GM12873 (cell line): ENCODE measurements around the gene MEX3B.

ENCODE experiments used
- TF ChIP-seq, protein P1 (sequence below): IDR thresholded peaks from 2 replicates; pipeline ENCODE4 v1.5.1; 2012; ENCODE audit warnings: low read depth, mild to moderate bottlenecking, moderate library complexity, low read length, control low read depth; ENCODE audit not compliant: insufficient read depth; ENCODE audit errors: missing control alignments

The MEX3B gene

DNA sequence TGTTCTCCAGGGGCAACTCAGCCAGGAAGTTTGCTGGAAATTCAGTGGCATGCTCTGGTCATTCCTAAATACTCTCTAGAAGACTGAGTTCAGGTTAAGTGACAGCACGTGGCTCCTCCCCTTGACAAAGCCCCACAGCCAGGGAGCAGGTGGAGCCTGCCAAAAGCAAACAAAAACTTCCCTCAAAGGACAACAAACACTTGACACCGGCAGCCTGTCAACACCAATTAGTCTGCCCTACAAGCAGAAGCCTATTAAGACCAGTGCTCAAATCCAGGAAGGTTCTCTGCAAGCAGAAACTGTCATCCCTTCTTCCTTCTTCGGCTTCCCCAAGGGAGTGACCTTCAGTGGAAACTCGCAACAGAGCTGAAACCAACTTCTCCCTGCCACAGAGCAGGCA lies 5.0 kb downstream of the MEX3B start:
- TF ChIP-seq, protein P1, sequence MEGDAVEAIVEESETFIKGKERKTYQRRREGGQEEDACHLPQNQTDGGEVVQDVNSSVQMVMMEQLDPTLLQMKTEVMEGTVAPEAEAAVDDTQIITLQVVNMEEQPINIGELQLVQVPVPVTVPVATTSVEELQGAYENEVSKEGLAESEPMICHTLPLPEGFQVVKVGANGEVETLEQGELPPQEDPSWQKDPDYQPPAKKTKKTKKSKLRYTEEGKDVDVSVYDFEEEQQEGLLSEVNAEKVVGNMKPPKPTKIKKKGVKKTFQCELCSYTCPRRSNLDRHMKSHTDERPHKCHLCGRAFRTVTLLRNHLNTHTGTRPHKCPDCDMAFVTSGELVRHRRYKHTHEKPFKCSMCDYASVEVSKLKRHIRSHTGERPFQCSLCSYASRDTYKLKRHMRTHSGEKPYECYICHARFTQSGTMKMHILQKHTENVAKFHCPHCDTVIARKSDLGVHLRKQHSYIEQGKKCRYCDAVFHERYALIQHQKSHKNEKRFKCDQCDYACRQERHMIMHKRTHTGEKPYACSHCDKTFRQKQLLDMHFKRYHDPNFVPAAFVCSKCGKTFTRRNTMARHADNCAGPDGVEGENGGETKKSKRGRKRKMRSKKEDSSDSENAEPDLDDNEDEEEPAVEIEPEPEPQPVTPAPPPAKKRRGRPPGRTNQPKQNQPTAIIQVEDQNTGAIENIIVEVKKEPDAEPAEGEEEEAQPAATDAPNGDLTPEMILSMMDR = no peak

DNA sequence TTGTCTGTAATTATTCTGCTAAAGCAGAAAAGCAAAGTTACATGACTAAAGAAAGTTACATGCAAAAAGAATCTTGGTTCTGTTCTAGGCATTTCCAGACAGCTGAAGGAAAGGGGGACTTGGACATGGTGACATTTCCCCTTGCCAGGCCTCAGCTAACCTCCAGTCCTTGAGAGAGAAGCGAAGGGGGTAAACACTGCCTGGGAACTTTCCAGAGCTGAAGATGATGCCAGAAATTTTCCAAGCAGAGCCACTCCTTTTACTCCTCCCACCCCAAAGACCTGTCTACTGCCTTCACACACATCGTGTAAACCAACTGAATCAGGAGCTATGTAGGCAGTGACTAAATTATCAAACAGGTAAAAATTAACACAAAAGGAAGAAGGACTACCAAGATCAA lies 5.4 kb downstream of the MEX3B start:
- TF ChIP-seq, protein P1 = no peak

DNA sequence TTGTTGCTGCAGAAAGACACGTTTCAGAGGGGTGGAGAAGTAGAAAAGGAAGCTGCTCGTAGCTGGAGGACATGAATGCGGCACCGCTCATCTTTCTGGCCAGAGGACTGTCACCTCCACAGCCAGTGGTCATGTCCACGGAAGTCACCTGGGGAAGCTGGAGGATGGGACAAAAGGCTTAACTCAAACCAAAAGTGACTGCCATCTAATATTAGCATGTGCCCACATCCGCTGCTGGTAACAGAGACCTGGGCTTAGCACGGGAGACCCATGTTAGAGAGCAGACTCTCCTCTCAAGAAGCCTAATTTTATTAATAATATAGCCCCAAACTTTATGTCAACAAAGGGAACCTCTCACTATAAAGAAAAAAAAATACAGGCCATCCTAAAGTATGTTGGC lies 5.9 kb downstream of the MEX3B start:
- TF ChIP-seq, protein P1 = no peak

DNA sequence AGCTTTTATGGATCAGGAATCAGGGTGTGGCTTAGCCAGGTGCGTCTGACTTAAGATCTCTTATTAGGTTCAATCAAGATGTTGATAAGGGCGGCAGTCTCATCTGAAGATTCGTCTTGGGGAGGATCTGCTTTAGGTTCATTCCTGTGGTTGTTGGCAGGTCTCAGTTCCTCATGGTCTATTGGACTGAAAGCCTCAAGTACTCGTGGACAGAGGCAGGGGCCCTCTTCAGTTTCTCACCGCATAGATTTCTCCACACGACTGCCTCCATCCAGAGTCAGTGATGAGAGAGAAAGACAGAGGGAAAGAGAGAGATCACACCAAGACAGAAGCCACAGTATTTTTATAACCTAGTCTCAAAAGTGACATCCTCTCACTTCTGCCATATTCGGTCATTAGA lies 9.4 kb downstream of the MEX3B start:
- TF ChIP-seq, protein P1 = no peak

DNA sequence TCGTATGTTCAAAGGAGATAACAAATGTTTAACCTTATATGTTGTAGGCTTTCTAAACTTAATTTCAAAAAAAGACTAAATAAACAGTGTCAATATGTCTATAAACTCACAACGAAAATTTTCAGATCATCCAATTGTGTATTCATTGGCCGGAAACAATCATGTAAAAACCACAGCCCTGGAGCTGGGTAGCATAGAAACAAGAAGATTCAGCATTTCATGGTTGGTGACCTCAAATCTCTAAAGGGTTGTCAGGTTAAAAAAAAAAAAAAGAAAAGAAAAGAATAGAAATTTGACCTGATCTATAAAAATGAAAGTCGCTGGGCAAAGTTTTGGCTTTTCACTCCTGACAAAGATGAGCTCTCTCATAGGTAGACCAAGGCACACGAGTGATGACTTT lies 13.9 kb downstream of the MEX3B start:
- TF ChIP-seq, protein P1 = no peak

DNA sequence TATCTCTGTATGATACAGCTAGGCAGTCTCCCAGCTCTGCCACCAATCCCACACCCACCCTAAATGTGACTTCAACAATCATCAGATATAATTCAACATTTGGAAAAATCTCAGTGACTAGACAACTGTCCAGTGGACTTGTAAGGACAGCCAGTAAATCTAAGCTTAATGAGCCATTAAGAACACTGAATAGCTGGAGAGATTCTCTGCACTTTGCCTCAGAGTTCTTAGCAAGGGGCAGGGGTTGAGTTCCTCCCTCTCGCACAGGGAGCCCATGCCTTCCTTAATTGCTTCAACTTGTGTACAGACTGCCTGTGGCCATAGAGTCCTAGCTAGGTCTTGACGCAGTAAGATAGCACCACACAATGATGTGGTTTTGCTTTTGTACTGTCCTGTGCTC lies 15.6 kb downstream of the MEX3B start:
- TF ChIP-seq, protein P1 = no peak

DNA sequence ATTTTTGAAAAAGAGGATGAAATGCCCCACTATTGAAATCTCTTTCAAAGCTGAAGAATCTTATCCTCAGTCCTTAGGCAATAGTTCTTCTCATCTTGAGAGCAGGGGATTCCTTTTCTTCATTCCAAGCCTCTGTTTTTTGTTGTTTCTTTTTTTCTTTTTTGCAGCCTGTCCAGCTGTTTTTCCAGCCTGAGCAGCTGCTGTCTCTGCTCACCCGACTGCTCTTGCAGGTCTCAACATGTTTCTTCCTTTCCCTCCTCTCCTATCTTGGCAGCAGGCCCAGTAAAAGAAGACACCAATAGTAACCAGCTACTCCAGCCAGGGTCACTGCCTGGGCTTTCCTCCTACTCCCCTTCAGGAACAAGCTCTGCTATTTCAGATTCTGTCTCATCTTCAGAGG lies 23.8 kb downstream of the MEX3B start:
- TF ChIP-seq, protein P1 = no peak
